ENCODE data around the gene ALDH6A1.

DNA sequence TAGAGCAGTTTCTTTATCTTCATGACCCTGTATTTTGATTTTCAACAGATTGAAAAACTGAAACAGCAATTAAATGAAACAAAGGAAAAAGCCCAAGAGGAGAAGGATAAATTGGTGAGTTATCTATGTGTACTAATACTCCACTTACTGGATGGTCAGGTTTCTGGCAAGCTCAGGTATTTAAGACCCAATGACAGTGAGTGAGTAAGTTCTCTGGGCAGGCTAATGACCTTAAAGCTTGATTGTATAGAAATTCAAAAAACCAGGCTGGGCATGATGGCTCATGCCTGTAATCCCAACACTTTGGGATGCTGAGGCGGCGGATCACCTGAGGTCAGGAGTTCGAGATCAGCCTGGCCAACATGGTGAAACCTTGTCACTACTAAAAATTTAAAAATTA lies 55.1 kb downstream of the ALDH6A1 start:
- TF ChIP-seq, protein P1, sequence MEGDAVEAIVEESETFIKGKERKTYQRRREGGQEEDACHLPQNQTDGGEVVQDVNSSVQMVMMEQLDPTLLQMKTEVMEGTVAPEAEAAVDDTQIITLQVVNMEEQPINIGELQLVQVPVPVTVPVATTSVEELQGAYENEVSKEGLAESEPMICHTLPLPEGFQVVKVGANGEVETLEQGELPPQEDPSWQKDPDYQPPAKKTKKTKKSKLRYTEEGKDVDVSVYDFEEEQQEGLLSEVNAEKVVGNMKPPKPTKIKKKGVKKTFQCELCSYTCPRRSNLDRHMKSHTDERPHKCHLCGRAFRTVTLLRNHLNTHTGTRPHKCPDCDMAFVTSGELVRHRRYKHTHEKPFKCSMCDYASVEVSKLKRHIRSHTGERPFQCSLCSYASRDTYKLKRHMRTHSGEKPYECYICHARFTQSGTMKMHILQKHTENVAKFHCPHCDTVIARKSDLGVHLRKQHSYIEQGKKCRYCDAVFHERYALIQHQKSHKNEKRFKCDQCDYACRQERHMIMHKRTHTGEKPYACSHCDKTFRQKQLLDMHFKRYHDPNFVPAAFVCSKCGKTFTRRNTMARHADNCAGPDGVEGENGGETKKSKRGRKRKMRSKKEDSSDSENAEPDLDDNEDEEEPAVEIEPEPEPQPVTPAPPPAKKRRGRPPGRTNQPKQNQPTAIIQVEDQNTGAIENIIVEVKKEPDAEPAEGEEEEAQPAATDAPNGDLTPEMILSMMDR (IDR thresholded peaks at IDR 0.05; ENCODE audit: insufficient read depth, low read length, poor library complexity, severe bottlenecking), result no peak
- no peak for TF ChIP-seq EZH2phosphoT487 (conservative IDR thresholded peaks at IDR 0.05; ENCODE audit: low read length)
